Measurements from ENCODE around the gene CNKSR2.

The CNKSR2 gene

GRCh38 chrX:21384178-21384577 is 10.0 kb downstream of the CNKSR2 start:
- H3K27me3 ChIP-seq (ENCODE audit: low read length): no peaks in the 10 kb centered on the region
- H3K9me2 ChIP-seq (replicated peaks; ENCODE audit: insufficient read depth, low read length): no peaks in the 10 kb centered on the region
- H3K36me3 ChIP-seq (ENCODE audit: low read length): no peaks in the 10 kb centered on the region
- H3K79me2 ChIP-seq (ENCODE audit: insufficient read depth, low read length): peaks cover 4% of the 10 kb centered on the region; the same call in 1 of the 2 replicates
- H3K4me2 ChIP-seq (ENCODE audit: low read depth, low read length, poor library complexity, severe bottlenecking): no peak overlapping the region
- no peak for TF ChIP-seq CTCF (IDR thresholded peaks at IDR 0.05; ENCODE audit: insufficient read depth, low read length, poor library complexity, severe bottlenecking)
- no peak for TF ChIP-seq EZH2phosphoT487 (conservative IDR thresholded peaks at IDR 0.05; ENCODE audit: low read length)
- H2AFZ ChIP-seq (ENCODE audit: low read depth, low read length, severe bottlenecking): no peak overlapping the region
- no peak overlapping the region for H3K27ac ChIP-seq (ENCODE audit: low read depth, low read length)
- no peaks in the 10 kb centered on the region for H3K9me3 ChIP-seq (ENCODE audit: insufficient read depth, low read length)
- H3F3A ChIP-seq (ENCODE audit: insufficient read depth): no peaks in the 10 kb centered on the region
- no peak overlapping the region for H3K9ac ChIP-seq (ENCODE audit: low read length)
- no peaks in the 10 kb centered on the region for H4K20me1 ChIP-seq (ENCODE audit: low read depth, low read length)
- H3K4me3 ChIP-seq (ENCODE audit: insufficient read depth, low read length, poor library complexity, severe bottlenecking): no peak overlapping the region

GRCh38 chrX:21394792-21395191 is 20.6 kb downstream of the CNKSR2 start:
- no peak overlapping the region for H2AFZ ChIP-seq (ENCODE audit: low read depth, low read length, severe bottlenecking)
- no peaks in the 10 kb centered on the region for H3K36me3 ChIP-seq (ENCODE audit: low read length)
- H3K4me3 ChIP-seq (ENCODE audit: insufficient read depth, low read length, poor library complexity, severe bottlenecking): no peak overlapping the region
- no peak overlapping the region for H3K27ac ChIP-seq (ENCODE audit: low read depth, low read length)
- H3K9me2 ChIP-seq (replicated peaks; ENCODE audit: insufficient read depth, low read length): no peaks in the 10 kb centered on the region
- H4K20me1 ChIP-seq (ENCODE audit: low read depth, low read length): no peaks in the 10 kb centered on the region
- TF ChIP-seq EZH2phosphoT487 (conservative IDR thresholded peaks at IDR 0.05; ENCODE audit: low read length): no peak
- TF ChIP-seq CTCF (IDR thresholded peaks at IDR 0.05; ENCODE audit: insufficient read depth, low read length, poor library complexity, severe bottlenecking): no peak
- H3K9ac ChIP-seq (ENCODE audit: low read length): no peak overlapping the region
- no peak overlapping the region for H3K4me2 ChIP-seq (ENCODE audit: low read depth, low read length, poor library complexity, severe bottlenecking)
- H3K79me2 ChIP-seq (ENCODE audit: insufficient read depth, low read length): no peaks in the 10 kb centered on the region
- H3K27me3 ChIP-seq (ENCODE audit: low read length): no peaks in the 10 kb centered on the region
- no peaks in the 10 kb centered on the region for H3K9me3 ChIP-seq (ENCODE audit: insufficient read depth, low read length)
- H3F3A ChIP-seq (ENCODE audit: insufficient read depth): no peaks in the 10 kb centered on the region

GRCh38 chrX:21398426-21398825 is 24.2 kb downstream of the CNKSR2 start:
- Histone ChIP-seq H3K4me3 (ENCODE audit: insufficient read depth, low read length, poor library complexity, severe bottlenecking) (no peak overlapping the region), H3K27me3 (ENCODE audit: low read length) (no peaks in the 10 kb centered on the region), H3K27ac (ENCODE audit: low read depth, low read length) (no peak overlapping the region), H3K36me3 (ENCODE audit: low read length) (no peaks in the 10 kb centered on the region), H3K9me2 (replicated peaks; ENCODE audit: insufficient read depth, low read length) (no peaks in the 10 kb centered on the region), H3F3A (ENCODE audit: insufficient read depth) (no peaks in the 10 kb centered on the region), H3K9ac (ENCODE audit: low read length) (no peak overlapping the region), H2AFZ (ENCODE audit: low read depth, low read length, severe bottlenecking) (no peak overlapping the region), H3K4me2 (ENCODE audit: low read depth, low read length, poor library complexity, severe bottlenecking) (no peak overlapping the region), H4K20me1 (ENCODE audit: low read depth, low read length) (no peaks in the 10 kb centered on the region), H3K9me3 (ENCODE audit: insufficient read depth, low read length) (no peaks in the 10 kb centered on the region), H3K79me2 (ENCODE audit: insufficient read depth, low read length) (no peaks in the 10 kb centered on the region)
- TF ChIP-seq CTCF (IDR thresholded peaks at IDR 0.05; ENCODE audit: insufficient read depth, low read length, poor library complexity, severe bottlenecking) (no peak), EZH2phosphoT487 (conservative IDR thresholded peaks at IDR 0.05; ENCODE audit: low read length) (no peak)

Measured in SU-DHL-6 (cell line).